GM21723 (cell line): Measurements from ENCODE around the gene C4orf36.

ENCODE experiments used
- ATAC-seq: cut with Tn5 transposase; IDR thresholded peaks from one replicate; pipeline ENCODE4 v1.9.1; 2021; ENCODE audit warnings: mild to moderate bottlenecking, moderate library complexity; ENCODE audit not compliant: unreplicated experiment

Gene C4orf36

GRCh38 chr4:86870442-86871069 lies 21.7 kb downstream of the C4orf36 start:
- ATAC-seq, result no peak

DNA sequence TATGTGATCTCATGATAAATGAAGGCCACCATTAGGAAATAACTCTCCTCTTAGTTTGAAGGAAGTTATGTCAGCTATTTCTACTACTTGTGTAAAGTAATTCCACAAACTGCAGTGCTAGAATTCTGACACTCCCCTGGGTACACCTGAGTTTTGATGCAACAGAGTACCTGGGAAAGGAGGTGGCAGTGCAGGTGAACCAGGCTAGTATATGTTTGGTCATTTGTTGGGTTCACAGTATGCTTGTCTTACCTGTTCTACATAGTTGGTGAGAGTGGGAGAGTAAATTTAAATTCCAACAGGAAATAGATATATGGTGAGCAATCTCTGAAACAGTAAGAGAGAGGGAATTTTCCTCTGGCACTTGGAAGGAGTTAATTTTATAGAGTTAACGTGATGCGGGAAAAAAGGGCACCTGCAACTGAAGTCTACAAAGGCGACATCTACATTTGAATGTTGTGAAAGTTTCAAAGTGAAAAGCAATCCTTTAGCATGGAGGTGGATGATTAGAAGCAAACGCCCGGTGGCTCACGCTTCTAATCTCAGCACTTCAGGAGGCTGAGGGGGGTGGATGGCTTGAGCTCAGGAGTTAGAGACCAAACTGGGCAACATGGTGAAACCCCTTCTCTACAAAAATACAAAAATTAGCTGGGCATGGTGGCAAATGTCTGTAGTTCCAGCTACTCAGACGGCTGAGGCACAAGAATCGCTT lies 34.7 kb downstream of the C4orf36 start:
- ATAC-seq, result no peak

GRCh38 chr4:86856896-86857295 lies 35.3 kb downstream of the C4orf36 start:
- no peak for ATAC-seq

- ATAC-seq, result no peak
These were observed 36.6 kb downstream of the C4orf36 start for GRCh38 chr4:86855572-86855971.

DNA sequence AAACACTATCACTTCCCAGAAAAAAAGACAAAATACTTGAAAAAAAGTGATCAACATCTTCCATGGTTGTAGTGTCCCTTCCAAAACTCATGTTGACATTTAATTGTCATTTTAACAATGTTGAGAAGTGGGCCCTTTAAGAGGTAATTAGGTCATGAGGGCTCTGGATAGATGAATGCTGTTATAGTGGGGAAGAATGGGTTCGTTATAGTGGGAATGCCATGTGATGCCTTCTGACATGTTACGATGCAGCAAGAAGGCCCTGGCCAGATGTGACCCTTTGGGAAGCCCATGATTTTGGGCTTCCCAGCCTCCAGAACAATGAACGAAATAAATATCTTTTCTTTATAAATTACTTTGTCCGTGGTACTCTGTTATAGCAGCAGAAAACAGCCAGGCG lies 39.0 kb downstream of the C4orf36 start:
- ATAC-seq, result no peak

- no peak for ATAC-seq
These were observed 43.2 kb downstream of the C4orf36 start, which contains the start of gene SLC10A6 for GRCh38 chr4:86848732-86849619. Gene SLC10A6, minus strand, starts transcription at chr4:86849384. Its CDS starts 269 bp downstream, at chr4:86849115.

DNA sequence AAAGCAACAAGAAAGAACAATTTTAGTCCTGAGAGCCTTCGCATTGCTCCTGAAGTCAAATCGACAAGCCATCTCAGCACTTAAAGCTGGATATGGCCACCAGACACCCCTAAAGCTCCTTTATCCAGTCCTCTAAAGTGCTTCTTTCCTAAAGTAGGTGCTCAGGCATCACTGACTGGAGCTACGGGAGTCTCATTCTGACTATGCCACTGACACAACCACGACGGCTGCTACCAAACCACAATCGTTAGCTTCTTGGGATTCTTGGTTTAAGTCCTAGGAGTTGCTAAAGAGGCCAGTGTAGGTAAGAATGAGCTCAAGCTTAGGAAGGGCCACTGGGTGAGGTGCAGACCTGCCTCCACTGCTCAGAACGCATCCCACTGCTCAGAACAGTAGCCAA lies 44.1 kb downstream of the C4orf36 start:
- ATAC-seq, result no peak

DNA sequence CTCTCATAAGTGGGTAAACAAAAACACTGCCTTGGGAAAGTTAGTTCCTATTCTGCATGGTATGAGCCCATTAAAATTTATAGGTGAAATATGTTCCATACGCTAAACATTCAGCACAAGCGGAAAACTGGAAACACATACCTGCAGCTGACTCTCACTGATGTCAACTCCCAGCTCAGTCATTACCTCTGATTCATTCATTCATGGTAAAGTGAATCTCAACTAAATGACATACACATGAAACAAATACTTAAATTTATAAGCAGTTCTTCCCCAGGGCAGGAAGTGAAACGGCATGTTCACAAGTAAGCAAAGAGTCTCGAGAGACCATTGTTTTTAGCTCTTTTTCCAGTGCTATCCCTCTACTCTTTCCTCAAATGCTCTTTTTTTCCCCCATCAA lies 44.7 kb downstream of the C4orf36 start:
- no peak for ATAC-seq

DNA sequence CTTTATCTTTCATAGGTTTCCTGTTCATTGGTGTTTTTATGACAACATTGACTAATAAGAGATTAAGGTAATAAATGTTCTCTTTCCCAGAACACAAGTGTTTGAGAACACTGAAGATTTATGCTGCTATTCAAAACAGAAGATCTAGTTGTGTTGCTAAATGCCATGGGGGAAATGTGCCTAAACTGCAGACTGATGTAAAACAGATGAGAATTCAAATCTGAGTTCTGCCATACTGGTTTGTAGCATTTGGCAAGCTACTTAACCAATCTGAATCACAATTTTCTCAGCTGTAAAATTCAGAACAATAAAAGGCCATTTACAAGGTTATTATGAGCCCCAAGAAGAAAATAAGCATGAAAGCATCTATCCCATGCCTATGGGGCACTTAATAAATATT lies 45.3 kb downstream of the C4orf36 start:
- ATAC-seq, result no peak

GRCh38 chr4:86845593-86845992 lies 46.6 kb downstream of the C4orf36 start:
- ATAC-seq, result no peak

GRCh38 chr4:86841309-86841708 lies 50.9 kb downstream of the C4orf36 start:
- ATAC-seq, result no peak

- no peak for ATAC-seq
These were observed 51.4 kb downstream of the C4orf36 start for GRCh38 chr4:86840858-86841257.

GRCh38 chr4:86837691-86838503 lies 54.3 kb downstream of the C4orf36 start:
- ATAC-seq, result no peak

- ATAC-seq, result no peak
These were observed 56.5 kb downstream of the C4orf36 start for GRCh38 chr4:86835677-86836076.

GRCh38 chr4:86834901-86835300 lies 57.3 kb downstream of the C4orf36 start:
- no peak for ATAC-seq

GRCh38 chr4:86833615-86834014 lies 58.6 kb downstream of the C4orf36 start:
- ATAC-seq, result no peak

DNA sequence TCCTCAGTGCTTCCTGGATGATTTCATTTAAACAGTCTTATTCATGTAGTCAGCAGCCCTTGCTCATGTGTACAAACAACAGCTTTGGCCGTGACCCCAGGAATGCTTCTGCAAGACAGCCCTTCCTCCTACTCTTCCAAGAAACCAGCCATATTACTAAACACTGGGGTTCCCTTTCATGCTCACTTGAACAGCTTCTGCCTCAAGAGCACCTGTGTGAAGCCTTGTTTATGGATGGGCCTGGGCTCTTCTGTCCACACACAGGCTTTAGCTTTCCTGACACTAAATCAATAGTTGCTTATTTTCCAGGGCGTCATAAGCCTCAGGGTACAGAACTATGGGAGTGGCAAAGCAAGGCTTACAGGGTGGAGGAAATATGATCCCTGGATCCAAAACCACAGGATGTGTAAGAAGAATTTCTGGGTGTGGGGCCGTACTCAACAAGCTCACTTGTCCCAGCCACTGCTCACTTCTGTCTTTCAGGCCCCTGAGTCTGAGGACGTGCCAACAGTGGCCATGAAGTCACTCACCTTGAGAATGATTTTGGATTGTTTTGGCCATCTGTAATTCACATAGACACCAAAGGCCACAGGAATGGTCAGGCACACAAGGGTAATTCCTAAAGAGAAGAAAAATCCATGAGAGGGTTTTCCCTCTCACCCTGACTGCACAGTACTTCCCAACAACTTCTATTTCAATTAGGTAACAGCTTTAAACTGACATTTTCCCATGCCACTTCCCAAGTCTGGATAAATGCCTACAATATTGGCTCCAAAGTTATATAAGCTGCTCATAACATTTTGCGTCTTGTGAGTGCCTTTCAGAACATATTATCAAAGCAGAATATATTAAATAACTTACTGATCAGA lies 60.7 kb downstream of the C4orf36 start:
- no peak for ATAC-seq
